Head of caudate nucleus (tissue), 42 donors: ENCODE results near the gene TMEM237.
A peak's percentile ranks its signal among the peaks of the same experiment; 100 is the strongest.
"Not testable (repeated sequence)": the region's sequence is repeated elsewhere in the genome, so short reads cannot be mapped to it uniquely, and the experiment has no call there.

Experiments
- DNase-seq, 42 donors: peaks; one replicate each; pipeline versions ENCODE4 v3.0.0 to v3.0.0-alpha.2; 2020 to 2021; ENCODE audit warnings: mixed read lengths in 7 of 42
- intact Hi-C: fragments of 100-400 bp; cut with DNase I; formaldehyde crosslinking; loops from one replicate; pipeline ENCODE4 v1.15.0; 2022

The TMEM237 gene, protein sequence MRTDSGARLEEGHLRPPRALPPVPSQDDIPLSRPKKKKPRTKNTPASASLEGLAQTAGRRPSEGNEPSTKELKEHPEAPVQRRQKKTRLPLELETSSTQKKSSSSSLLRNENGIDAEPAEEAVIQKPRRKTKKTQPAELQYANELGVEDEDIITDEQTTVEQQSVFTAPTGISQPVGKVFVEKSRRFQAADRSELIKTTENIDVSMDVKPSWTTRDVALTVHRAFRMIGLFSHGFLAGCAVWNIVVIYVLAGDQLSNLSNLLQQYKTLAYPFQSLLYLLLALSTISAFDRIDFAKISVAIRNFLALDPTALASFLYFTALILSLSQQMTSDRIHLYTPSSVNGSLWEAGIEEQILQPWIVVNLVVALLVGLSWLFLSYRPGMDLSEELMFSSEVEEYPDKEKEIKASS

DNA sequence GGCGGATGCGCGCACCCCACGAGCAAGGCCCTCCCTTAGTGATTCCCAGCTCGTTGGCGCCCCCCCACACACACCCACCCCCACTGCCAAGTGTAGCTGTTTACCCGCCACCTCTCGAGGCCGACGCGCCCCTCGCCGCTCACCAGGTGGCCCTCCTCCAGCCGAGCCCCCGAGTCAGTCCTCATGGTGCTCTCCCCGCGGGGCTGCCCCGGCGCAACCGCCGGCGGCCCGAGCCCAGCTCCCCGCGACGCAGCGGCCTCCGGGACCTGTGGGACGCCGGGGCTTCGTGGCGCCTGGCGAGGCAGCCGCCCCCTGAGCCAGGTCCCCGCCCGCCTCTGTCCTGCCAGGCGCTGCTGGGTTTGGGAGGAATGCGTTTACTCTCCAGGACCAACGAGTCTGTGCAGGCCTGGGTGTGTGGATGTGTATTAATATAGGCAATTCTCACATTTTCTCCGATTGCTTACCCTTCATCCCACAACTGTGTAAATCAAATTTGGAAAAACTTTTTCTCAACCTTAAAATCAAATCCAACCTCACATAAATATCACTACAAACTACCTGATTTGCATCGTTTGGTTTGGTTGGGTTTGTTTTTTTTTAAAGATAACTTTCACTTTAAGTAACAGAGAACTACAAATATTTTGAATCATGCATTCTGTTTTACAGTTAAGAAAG is at the start of gene TMEM237:
Gene TMEM237 (minus strand): TSS at position 288 of the 675 bp plus-strand sequence. CDS start 103 bp downstream, at position 185.
- intact Hi-C loops: loop anchor here (10.0 kb wide), 2 partner anchors 141 to 199 kb away; partner anchors contain the start of gene ALS2
- peak in 24 of 42 donors; percentile 12 to 69 (median 46) for DNase-seq

GRCh38 chr2:201685156-201685555 is 41.9 kb upstream of the TMEM237 start:
- no peak for DNase-seq
- intact Hi-C loops: no loop called here

- no peak for DNase-seq
- intact Hi-C loops: no loop called here
These were observed 37.4 kb upstream of the TMEM237 start for GRCh38 chr2:201680743-201681142.

DNA sequence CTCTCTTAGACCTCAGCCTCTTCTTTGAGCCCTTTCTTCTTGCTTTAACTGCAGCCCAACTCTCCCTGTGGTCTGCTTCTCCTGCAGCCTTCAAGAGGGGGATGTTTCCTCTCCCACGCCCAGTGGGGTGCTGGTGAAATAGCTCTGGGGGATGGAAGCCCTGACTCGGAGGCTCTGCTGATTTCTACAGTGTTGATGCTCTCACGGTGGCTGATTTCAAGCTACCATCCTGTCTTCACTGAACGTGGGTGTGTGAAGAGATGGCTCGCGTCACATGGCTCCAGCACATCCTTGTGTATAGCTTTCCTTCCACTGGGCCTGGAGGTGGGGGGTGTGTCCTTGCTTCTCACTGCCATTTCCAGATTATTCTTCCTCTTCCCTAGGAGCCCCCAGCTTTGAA is 35.1 kb upstream of the TMEM237 start:
- peak in 4 of 42 donors; percentile 3 to 36 (median 14) for DNase-seq
- intact Hi-C loops: no loop called here

GRCh38 chr2:201675454-201675853 is 32.2 kb upstream of the TMEM237 start:
- DNase-seq: no peak
- intact Hi-C loops: no loop called here

DNA sequence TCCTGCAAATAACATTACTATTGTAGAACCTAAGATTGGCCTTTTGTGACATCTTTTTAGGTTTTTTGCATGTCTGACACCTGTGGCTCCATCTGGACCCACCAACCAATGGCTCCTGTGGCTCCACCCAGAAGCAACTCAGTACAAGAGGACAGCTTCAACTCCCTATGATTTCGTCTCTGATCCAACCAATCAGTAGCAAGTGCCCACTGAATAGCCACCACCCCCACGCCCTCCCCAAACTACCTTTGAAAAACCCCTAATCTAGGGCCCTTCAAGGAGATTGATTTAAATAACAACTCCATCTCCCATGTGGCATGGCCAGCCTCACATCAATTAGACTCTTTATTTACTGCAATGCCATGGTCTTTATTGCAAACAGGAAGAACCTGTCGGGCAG is 31.5 kb upstream of the TMEM237 start:
- no peak for DNase-seq
- intact Hi-C loops: no loop called here

- no peak for DNase-seq
- intact Hi-C loops: no loop called here
These were observed 31.0 kb upstream of the TMEM237 start for GRCh38 chr2:201674298-201674697.

- intact Hi-C loops: no loop called here
These were observed 30.2 kb upstream of the TMEM237 start for GRCh38 chr2:201673546-201673945.

DNA sequence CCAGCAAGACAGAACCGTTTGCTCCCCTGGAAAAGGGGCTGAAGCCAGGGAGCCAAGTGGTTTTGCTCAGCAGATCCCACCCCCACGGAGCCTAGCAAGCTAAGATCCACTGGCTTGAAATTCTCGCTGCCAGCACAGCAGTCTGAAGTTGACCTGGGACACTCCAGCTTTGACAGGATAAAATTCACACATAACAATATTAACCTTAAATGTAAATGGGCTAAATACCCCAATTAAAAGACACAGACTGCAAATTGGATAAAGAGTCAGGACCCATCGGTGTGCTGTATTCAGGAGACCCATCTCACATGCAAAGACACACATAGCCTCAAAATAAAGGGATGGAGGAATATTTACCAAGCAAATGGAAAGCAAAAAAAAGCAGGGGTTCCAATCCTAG is 27.9 kb upstream of the TMEM237 start:
- DNase-seq, intact Hi-C loops: not testable (repeated sequence)

More at GRCh38 chr2:201673546-201673945, 30.2 kb upstream of the TMEM237 start:
- DNase-seq: no peak

GRCh38 chr2:201669865-201670264 is 26.6 kb upstream of the TMEM237 start:
- intact Hi-C loops: no loop called here
- no peak for DNase-seq

DNA sequence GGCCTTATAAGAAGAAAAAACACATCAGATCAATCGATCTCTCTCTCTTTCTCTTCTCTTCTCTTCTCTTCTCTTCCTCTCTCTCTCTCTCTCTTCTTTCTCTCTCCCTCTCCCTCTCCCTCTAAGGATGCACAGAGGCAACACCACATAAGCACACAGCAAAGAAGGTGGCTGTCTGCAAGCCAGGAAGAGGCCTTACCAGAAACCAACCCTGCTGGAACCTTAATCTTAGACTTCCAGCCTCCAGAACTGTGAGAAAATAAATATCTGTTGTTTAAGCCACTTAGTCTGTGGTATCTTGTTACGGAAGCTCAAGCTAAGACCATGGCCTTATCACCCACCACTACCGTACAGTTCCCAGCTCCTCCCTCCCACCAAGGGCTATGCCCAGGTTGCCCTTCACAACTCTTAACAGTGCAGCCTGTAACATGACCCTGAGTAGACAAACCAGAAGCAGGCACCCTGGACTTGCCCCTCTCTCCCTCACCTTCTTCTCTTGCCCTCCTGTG is 25.2 kb upstream of the TMEM237 start:
- intact Hi-C loops: no loop called here
- no peak for DNase-seq

DNA sequence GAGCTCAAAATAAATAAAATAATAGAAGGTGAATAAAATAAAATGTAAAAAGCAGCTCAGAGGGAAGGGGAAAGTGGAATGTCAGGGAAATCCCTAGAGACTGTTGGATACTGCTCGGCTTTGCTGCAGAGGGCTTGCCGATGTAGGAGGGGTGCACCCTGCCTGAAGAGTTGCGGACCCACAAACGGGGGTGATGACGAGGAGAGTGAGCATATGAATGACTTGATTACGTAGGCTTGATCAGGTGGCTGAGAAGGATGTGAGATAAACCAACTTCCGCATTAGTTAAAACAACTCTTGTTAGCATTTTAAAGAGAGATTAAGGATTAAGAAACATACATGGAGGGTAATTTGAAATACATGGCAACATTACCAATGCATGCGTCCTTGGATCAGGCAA is 21.0 kb upstream of the TMEM237 start:
- intact Hi-C loops: no loop called here
- no peak for DNase-seq

GRCh38 chr2:201661366-201661765 is 18.1 kb upstream of the TMEM237 start:
- intact Hi-C loops: no loop called here
- DNase-seq: no peak

DNA sequence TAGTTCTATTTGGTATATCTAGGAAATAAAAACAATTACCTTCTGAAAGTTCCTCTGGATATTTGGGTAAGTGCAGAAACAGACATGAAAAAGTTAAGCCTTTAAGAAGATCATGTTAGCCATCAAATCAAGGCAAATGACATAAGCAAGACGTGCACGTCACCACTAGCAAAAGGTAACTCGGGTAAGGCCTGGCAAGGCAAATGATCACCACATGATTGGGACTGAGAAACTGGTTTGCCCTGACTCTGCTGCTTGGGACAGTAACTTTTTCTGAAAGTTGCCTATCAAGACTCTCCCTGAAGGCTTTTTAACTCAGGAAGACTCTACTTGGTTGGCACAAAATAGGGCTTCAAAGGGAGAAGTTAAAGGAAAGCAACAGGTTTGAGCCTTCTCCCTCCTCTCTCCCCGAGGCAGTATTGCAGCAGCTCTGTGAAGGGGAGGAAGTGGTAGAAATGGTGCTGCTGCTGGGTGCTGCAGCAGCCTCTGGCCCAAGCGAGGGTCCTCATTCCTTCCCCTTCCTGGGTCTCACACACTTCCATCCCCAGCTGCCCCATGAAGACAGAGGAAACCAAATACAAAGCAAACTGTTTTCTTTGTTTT is 17.1 kb upstream of the TMEM237 start:
- intact Hi-C loops: no loop called here
- no peak for DNase-seq

GRCh38 chr2:201656740-201657139 is 13.4 kb upstream of the TMEM237 start:
- intact Hi-C loops: no loop called here
- DNase-seq: no peak

DNA sequence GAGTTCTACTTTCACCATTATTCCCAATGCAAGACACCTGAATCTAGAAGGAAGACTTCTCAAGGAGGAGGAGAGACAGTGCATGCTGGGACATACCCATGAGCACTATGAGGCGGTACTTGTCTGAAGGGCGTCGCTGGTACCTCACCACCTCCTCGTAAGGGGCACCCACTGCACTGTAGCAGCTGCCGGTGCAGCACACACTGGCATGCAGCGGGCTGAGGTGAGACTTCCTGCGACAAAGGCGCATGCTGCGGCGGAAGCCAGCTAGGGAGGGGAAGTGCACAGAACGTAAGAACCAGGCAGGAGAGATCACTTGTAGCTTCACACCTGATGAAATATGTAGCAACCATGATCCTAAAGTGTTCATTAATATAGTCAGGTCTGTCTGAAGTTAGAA is 12.8 kb upstream of the TMEM237 start:
- intact Hi-C loops: no loop called here
- DNase-seq: no peak

GRCh38 chr2:201654616-201655384 is 11.5 kb upstream of the TMEM237 start:
- intact Hi-C loops: no loop called here
- DNase-seq: no peak

- DNase-seq: no peak
- intact Hi-C loops: no loop called here
These were observed 9.9 kb upstream of the TMEM237 start for GRCh38 chr2:201653221-201653620.

- DNase-seq: no peak
These were observed 6.1 kb upstream of the TMEM237 start for GRCh38 chr2:201649442-201649841.

More at GRCh38 chr2:201649442-201649841, 6.1 kb upstream of the TMEM237 start:
- intact Hi-C loops: loop anchor here (10.0 kb wide), 2 partner anchors 135 to 205 kb away; partner anchors contain the start of gene ALS2
